ENCODE measurements around the gene BRCA1.
"Not testable (repeated sequence)": the region's sequence is repeated elsewhere in the genome, so short reads cannot be mapped to it uniquely, and the experiment has no call there.

BRCA1 gene

DNA sequence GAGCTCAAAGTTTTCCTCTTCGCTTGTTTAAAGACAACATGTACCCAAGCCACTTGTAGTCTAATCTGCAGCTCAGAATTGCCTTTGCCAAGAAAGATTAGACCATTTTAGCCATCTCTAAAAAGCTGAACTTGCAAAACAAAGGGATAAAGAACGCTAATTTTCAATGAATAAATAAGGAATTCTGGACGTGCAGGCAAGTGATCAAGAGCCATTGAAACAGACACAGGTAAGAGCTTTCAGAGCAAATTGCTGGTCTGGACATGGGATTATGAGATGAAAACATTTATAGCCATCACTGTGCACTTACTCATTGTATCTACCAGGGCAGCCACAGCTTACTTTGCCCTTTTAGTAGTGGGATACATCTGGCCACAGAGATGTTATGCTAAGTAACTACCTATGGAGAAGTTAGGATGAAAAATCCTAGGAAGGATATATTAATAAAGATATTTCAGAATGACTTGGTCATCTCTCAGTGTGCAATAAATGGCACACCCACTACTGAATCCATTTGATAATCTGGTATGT, 55.7 kb downstream of the BRCA1 start:
- no peak overlapping the region for H3K4me3 ChIP-seq (ENCODE audit: low read depth, low read length)

DNA sequence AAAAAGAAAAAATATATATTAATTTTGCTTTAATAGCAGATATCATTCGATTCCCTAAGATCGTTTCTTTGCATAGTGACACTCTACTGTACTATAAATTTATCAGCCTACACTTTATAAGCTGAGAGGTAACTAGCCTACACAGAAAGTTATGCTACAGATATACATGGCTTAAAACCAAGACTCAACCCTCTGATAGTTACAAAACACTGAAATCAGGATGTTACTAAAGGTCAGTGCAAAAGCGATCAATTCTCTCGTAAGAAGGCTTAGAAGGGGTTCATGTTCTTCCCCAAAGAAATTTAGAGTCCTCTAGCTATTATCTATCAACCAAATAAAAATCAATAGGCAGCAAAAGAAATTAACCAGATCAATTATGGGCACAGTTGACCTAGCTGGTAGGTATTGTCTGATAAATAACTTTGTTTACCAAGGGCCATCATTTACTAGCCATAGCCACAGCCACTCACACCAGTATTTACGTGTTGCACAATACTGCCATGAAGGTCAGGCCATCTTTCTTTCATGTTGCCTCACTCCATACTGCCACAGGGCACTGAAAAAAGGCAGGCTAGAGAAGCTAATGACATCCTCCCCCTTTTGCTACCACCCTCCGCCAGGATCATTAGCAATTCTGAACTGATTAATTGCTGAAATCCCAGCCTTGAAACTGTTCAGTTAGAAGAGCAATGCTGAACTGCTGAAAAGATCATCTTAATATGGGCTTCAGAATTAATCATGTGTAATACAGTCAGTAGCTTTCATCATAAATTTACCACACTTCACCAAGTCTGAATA, 56.4 kb downstream of the BRCA1 start:
- Histone ChIP-seq H3K4me2 (ENCODE audit: low read length) (no peak overlapping the region), H3K4me1 (no peaks in the 10 kb centered on the region), H3K4me3 (ENCODE audit: low read depth, low read length) (no peak overlapping the region), H2AFZ (no peak overlapping the region), H3K9me3 (ENCODE audit: control insufficient read depth, low read length) (no peaks in the 10 kb centered on the region), H3K36me3 (ENCODE audit: control insufficient read depth, insufficient read depth, low read length) (no peaks in the 10 kb centered on the region), H3K27ac (no peak overlapping the region), H3K27me3 (ENCODE audit: control insufficient read depth, insufficient read depth, low read length) (no peaks in the 10 kb centered on the region), H3K9ac (no peak overlapping the region), H3K79me2 (no peaks in the 10 kb centered on the region)
- TF ChIP-seq, protein P1, sequence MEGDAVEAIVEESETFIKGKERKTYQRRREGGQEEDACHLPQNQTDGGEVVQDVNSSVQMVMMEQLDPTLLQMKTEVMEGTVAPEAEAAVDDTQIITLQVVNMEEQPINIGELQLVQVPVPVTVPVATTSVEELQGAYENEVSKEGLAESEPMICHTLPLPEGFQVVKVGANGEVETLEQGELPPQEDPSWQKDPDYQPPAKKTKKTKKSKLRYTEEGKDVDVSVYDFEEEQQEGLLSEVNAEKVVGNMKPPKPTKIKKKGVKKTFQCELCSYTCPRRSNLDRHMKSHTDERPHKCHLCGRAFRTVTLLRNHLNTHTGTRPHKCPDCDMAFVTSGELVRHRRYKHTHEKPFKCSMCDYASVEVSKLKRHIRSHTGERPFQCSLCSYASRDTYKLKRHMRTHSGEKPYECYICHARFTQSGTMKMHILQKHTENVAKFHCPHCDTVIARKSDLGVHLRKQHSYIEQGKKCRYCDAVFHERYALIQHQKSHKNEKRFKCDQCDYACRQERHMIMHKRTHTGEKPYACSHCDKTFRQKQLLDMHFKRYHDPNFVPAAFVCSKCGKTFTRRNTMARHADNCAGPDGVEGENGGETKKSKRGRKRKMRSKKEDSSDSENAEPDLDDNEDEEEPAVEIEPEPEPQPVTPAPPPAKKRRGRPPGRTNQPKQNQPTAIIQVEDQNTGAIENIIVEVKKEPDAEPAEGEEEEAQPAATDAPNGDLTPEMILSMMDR (IDR thresholded peaks at IDR 0.05), result no peak

More for the DNA sequence above, 55.7 kb downstream of the BRCA1 start:
- no peaks in the 10 kb centered on the region for H3K36me3 ChIP-seq (ENCODE audit: control insufficient read depth, insufficient read depth, low read length)
- no peaks in the 10 kb centered on the region for H3K9me3 ChIP-seq (ENCODE audit: control insufficient read depth, low read length)
- TF ChIP-seq, protein P1 (IDR thresholded peaks at IDR 0.05), result no peak
- no peak overlapping the region for H3K4me2 ChIP-seq (ENCODE audit: low read length)
- H3K27ac ChIP-seq, result no peak overlapping the region
- no peaks in the 10 kb centered on the region for H3K27me3 ChIP-seq (ENCODE audit: control insufficient read depth, insufficient read depth, low read length)
- no peaks in the 10 kb centered on the region for H3K4me1 ChIP-seq
- H3K79me2 ChIP-seq, result no peaks in the 10 kb centered on the region
- no peak overlapping the region for H3K9ac ChIP-seq
- no peak overlapping the region for H2AFZ ChIP-seq

DNA sequence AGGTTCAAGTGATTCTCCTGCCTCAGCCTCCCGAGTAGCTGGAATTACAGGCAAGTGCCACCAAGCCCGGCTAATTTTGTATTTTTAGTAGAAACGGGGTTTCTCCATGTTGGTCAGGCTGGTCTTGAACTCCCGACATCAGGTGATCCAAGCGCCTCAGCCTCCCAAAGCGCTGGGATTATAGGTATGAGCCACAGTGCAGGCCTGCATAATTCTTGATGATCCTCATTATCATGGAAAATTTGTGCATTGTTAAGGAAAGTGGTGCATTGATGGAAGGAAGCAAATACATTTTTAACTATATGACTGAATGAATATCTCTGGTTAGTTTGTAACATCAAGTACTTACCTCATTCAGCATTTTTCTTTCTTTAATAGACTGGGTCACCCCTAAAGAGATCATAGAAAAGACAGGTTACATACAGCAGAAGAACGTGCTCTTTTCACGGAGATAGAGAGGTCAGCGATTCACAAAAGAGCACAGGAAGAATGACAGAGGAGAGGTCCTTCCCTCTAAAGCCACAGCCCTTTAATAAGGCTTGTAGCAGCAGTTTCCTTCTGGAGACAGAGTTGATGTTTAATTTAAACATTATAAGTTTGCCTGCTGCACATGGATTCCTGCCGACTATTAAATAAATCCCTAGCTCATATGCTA, 62.1 kb downstream of the BRCA1 start:
- Histone ChIP-seq H3K4me2 (ENCODE audit: low read length) (no peak overlapping the region), H3K27ac (no peak overlapping the region), H3K27me3 (ENCODE audit: control insufficient read depth, insufficient read depth, low read length) (no peaks in the 10 kb centered on the region), H3K4me1 (no peaks in the 10 kb centered on the region), H3K9ac (no peak overlapping the region), H3K9me3 (ENCODE audit: control insufficient read depth, low read length) (no peaks in the 10 kb centered on the region), H3K36me3 (ENCODE audit: control insufficient read depth, insufficient read depth, low read length) (no peaks in the 10 kb centered on the region), H3K4me3 (ENCODE audit: low read depth, low read length) (no peak overlapping the region), H3K79me2 (no peaks in the 10 kb centered on the region), H2AFZ (no peak overlapping the region)
- TF ChIP-seq, protein P1 (IDR thresholded peaks at IDR 0.05), result no peak

DNA sequence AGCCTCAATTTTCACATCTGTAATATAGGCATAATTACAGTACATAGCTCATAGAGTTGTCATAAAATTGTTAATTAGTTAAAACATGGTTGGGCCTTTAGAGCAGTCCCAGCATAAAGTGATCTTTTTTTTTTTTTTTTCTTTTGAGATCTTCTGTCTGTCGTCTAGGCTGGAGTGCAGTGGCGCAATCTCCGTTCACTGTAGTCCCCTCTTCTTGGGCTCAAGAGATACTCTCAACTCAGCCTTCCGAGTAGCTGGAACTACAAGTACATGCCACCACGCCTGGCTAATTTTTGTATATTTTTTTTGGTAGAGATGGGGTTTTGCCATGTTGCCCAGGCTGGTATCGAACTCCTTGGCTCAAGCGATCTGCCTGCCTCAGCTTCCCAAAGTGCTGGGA, 69.1 kb downstream of the BRCA1 start:
- TF ChIP-seq, protein P1 (IDR thresholded peaks at IDR 0.05), result no peak
- Histone ChIP-seq H3K27ac (no peak overlapping the region), H3K4me1 (no peaks in the 10 kb centered on the region), H3K9me3 (ENCODE audit: control insufficient read depth, low read length) (no peaks in the 10 kb centered on the region), H3K27me3 (ENCODE audit: control insufficient read depth, insufficient read depth, low read length) (no peaks in the 10 kb centered on the region), H3K9ac (no peak overlapping the region), H3K4me3 (ENCODE audit: low read depth, low read length) (no peak overlapping the region), H3K79me2 (no peaks in the 10 kb centered on the region), H3K36me3 (ENCODE audit: control insufficient read depth, insufficient read depth, low read length) (no peaks in the 10 kb centered on the region), H3K4me2 (ENCODE audit: low read length) (no peak overlapping the region), H2AFZ (no peak overlapping the region)

DNA sequence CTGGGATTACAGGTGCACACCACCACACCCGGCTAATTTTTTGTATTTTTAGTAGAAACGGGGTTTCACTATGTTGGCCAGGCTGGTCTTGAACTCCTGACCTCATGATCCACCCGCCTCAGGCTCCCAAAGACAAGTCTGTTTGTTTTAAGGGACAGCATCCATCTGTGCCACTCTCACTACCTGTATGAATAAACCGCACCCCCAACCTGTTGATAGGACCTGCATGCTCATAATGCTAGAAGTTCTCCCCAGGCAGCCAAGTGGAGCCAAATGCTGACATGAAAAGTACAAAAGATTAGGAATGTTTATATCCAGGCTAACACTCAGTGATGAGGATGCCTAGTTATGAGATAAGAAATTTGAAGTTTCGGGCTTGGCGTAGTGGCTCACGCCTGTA, 72.2 kb downstream of the BRCA1 start:
- not testable (repeated sequence) for H3K27ac ChIP-seq; H3K9me3 ChIP-seq (ENCODE audit: control insufficient read depth, low read length); H3K4me1 ChIP-seq; H3K36me3 ChIP-seq (ENCODE audit: control insufficient read depth, insufficient read depth, low read length); H3K4me3 ChIP-seq (ENCODE audit: low read depth, low read length); H3K9ac ChIP-seq; H2AFZ ChIP-seq; H3K27me3 ChIP-seq (ENCODE audit: control insufficient read depth, insufficient read depth, low read length); H3K4me2 ChIP-seq (ENCODE audit: low read length); H3K79me2 ChIP-seq
